Epithelial cell of esophagus (primary cell): Measurements from ENCODE around the gene GAPVD1.

Experiments
- DNase-seq: peaks from one replicate; pipeline ENCODE4 v3.0.0; 2010; ENCODE audit warnings: low read depth
- H3K4me3 ChIP-seq: 2 replicates; pipeline ENCODE4 v1.5.1; 2011; ENCODE audit warnings: mild to moderate bottlenecking, low read length, control low read depth
- CTCF ChIP-seq: IDR thresholded peaks from 2 replicates; pipeline ENCODE4 v1.5.1; 2011; ENCODE audit warnings: low read depth, mild to moderate bottlenecking, low read length, control low read depth, inconsistent platforms; ENCODE audit not compliant: insufficient read depth; ENCODE audit errors: missing control alignments

The GAPVD1 gene

GRCh38 chr9:125406810-125407087 is 145.1 kb downstream of the GAPVD1 start:
- no peak for DNase-seq
- no peak overlapping the region for H3K4me3 ChIP-seq
- no peak for TF ChIP-seq CTCF

GRCh38 chr9:125407432-125407973 is 145.9 kb downstream of the GAPVD1 start:
- peak overlapping the region; percentile 48 for H3K4me3 ChIP-seq
- no peak for TF ChIP-seq CTCF
- no peak for DNase-seq

- peak overlapping the region; percentile 48 for H3K4me3 ChIP-seq
- DNase-seq: peak; percentile 66
- peak; percentile 65 for TF ChIP-seq CTCF
Measured at GRCh38 chr9:125407974-125408900, 146.6 kb downstream of the GAPVD1 start.

- no peak for TF ChIP-seq CTCF
- H3K4me3 ChIP-seq: no peak overlapping the region
- DNase-seq: peak; percentile 16
Measured at GRCh38 chr9:125409217-125409636, 147.6 kb downstream of the GAPVD1 start.

GRCh38 chr9:125409637-125410521 is 148.3 kb downstream of the GAPVD1 start:
- H3K4me3 ChIP-seq: peak overlapping the region; percentile 0
- DNase-seq: peak; percentile 62
- no peak for TF ChIP-seq CTCF

- H3K4me3 ChIP-seq: peak overlapping the region; percentile 0
- DNase-seq: no peak
- no peak for TF ChIP-seq CTCF
Measured at GRCh38 chr9:125410522-125410894, 148.9 kb downstream of the GAPVD1 start.
